ENCODE measurements around the gene CSNK1D. TPM values are rescaled to one million over a fixed set of nuclear protein-coding genes. Genes with fewer than 3 reads are reported as not detected.
"Not testable (repeated sequence)": the region's sequence is repeated elsewhere in the genome, so short reads cannot be mapped to it uniquely, and the experiment has no call there.

Gene CSNK1D
- total and polyA plus RNA-seq, 10 of the 15 experiments (the other 5 are each of a cell fraction or from before 2014, with no cell fraction given), result 5.7 to 105 (median 58.1) TPM

DNA sequence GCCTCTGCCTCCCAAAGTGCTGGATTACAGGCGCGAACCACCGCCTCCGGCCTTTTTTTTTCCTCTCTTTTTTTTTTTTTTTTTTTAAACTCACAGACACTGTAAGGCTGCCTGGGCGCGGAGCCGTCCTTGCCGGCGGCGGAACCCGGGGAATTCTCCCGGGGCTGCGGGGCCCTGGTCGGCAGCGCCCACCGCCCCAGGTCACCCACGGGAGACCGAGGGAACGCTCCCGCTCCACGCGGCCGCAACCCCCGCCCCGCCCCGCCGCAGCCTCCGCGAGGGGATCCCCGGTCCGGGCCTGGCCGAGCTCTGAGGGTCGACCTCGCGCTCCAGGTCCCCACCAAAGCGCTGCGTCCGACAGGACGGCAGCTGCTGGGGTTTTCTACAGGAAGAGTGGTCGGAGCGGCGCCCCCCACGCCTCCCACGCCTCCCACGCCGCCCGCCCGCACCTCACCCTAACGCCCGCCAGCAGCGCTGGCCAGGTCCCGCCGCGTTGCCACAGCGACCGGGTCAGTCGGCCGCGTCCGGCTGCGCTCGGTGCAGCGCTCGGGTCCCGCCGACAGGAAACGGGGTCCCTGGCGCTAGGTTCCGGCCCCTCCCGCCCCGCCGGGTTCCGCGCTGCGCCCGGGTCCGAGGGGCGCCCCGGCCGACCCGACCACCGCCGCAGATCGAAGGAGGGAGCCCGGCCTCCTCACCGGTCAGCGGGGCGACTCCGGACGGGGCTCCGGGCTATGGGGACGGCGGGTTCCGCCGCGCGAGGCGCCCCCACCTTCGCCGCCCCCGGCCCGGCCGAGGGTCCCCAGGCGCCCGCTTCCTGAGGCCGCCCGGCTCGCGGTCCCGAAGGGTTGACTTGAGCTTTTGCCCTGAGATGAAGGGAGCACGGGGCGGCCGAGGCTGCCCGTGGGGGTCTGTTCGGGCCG, 60.9 kb downstream of the CSNK1D start, which contains the start of gene CCDC57 (continued):
- TF ChIP-seq ZNF622 (IDR thresholded peaks at IDR 0.05) (no peak), CHD1 (IDR thresholded peaks at IDR 0.05; ENCODE audit: low read depth, low read length) (no peak), ASH2L (IDR thresholded peaks at IDR 0.05; ENCODE audit: borderline replicate concordance, low read depth) (peak; percentile 54; the same call in 1 of the 2 replicates), BMI1 (IDR thresholded peaks at IDR 0.05; ENCODE audit: borderline replicate concordance) (peak; percentile 75), SIN3A (IDR thresholded peaks at IDR 0.05; ENCODE audit: low read depth, low read length) (0 out of 2 replicates have a peak, but pooled peaks have one; percentile 52), HDAC6 (IDR thresholded peaks at IDR 0.05; ENCODE audit: unreplicated experiment) (no peak), SPI1 (IDR thresholded peaks at IDR 0.05; ENCODE audit: borderline replicate concordance, insufficient read depth, low read depth, low read length) (no peak), PML (IDR thresholded peaks at IDR 0.05; ENCODE audit: low read length) (no peak; the same call in 1 of the 2 replicates), ZNF384 (IDR thresholded peaks at IDR 0.05; ENCODE audit: borderline replicate concordance, low read depth, low read length) (peak; percentile 68)
- TF ChIP-seq, protein P1, sequence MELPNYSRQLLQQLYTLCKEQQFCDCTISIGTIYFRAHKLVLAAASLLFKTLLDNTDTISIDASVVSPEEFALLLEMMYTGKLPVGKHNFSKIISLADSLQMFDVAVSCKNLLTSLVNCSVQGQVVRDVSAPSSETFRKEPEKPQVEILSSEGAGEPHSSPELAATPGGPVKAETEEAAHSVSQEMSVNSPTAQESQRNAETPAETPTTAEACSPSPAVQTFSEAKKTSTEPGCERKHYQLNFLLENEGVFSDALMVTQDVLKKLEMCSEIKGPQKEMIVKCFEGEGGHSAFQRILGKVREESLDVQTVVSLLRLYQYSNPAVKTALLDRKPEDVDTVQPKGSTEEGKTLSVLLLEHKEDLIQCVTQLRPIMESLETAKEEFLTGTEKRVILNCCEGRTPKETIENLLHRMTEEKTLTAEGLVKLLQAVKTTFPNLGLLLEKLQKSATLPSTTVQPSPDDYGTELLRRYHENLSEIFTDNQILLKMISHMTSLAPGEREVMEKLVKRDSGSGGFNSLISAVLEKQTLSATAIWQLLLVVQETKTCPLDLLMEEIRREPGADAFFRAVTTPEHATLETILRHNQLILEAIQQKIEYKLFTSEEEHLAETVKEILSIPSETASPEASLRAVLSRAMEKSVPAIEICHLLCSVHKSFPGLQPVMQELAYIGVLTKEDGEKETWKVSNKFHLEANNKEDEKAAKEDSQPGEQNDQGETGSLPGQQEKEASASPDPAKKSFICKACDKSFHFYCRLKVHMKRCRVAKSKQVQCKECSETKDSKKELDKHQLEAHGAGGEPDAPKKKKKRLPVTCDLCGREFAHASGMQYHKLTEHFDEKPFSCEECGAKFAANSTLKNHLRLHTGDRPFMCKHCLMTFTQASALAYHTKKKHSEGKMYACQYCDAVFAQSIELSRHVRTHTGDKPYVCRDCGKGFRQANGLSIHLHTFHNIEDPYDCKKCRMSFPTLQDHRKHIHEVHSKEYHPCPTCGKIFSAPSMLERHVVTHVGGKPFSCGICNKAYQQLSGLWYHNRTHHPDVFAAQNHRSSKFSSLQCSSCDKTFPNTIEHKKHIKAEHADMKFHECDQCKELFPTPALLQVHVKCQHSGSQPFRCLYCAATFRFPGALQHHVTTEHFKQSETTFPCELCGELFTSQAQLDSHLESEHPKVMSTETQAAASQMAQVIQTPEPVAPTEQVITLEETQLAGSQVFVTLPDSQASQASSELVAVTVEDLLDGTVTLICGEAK (IDR thresholded peaks at IDR 0.05; ENCODE audit: borderline replicate concordance), result peak; percentile 48; the same call in 1 of the 2 replicates
- TF ChIP-seq, protein P2, sequence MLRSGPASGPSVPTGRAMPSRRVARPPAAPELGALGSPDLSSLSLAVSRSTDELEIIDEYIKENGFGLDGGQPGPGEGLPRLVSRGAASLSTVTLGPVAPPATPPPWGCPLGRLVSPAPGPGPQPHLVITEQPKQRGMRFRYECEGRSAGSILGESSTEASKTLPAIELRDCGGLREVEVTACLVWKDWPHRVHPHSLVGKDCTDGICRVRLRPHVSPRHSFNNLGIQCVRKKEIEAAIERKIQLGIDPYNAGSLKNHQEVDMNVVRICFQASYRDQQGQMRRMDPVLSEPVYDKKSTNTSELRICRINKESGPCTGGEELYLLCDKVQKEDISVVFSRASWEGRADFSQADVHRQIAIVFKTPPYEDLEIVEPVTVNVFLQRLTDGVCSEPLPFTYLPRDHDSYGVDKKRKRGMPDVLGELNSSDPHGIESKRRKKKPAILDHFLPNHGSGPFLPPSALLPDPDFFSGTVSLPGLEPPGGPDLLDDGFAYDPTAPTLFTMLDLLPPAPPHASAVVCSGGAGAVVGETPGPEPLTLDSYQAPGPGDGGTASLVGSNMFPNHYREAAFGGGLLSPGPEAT (IDR thresholded peaks at IDR 0.05; ENCODE audit: low read depth), result peak; percentile 47; the same call in 1 of the 2 replicates

DNA sequence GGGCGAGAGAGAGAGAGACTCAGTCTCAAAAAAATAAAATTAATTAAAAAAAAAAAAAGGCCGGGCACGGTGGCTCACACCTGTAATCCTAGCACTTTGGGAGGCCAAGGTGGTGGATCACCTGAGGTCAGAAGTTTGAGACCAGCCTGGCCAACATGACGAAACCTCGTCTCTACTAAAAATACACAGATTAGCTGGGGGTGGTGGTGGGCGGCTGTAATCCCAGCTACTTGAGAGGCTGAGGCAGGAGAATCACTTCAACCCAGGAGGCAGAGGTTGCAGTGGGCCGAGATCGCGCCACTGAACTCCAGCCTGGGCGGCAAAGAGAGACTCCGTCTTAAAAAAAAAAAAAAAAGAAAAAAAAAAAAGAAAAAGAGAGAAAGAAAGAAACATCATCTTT, 62.8 kb downstream of the CSNK1D start:
- DNase-seq (ENCODE audit: low read depth, low spot score); H3K36me3 ChIP-seq (ENCODE audit: control insufficient read depth in 2 of 2, insufficient read depth in 2 of 2, low read length in 1 of 2); H3K27me3 ChIP-seq (replicated peaks in 1 of 2; ENCODE audit: control insufficient read depth in 2 of 2, insufficient read depth in 2 of 2, low read length in 1 of 2); H2AFZ ChIP-seq (ENCODE audit: control insufficient read depth, low read depth, low read length); H4K20me1 ChIP-seq (ENCODE audit: control insufficient read depth, insufficient read depth); CTCF ChIA-PET; FAIRE-seq; H3K4me2 ChIP-seq (ENCODE audit: control insufficient read depth, insufficient read depth); H3K9me3 ChIP-seq (replicated peaks; ENCODE audit: control insufficient read depth, insufficient read depth, low read length); H3K9ac ChIP-seq (ENCODE audit: control insufficient read depth, insufficient read depth, low read length); in situ Hi-C loops (cut with MboI); intact Hi-C loops (cut with micrococcal nuclease; ENCODE audit: unreplicated experiment); RAD21 ChIA-PET (ENCODE audit: unreplicated experiment); H3K4me3 ChIP-seq; H3K27ac ChIP-seq (ENCODE audit: control insufficient read depth, insufficient read depth); BruUV-seq (replicated peaks); H3K79me2 ChIP-seq (ENCODE audit: control insufficient read depth, insufficient read depth, low read length); ATAC-seq: not testable (repeated sequence)
- ChIA-PET SMC1A (ENCODE audit: uncharacterized antibody, unreplicated experiment) (interaction anchor here (1.2 kb wide), 1 partner anchor 13 kb away, joined by 3 read pairs; no protein-coding TSS in a partner anchor), POLR2A (interaction anchor here (0.6 to 3.0 kb wide), 4 partner anchors 12 to 377 kb away, joined by 4 to 10 read pairs (median 6); partner anchors contain the start of gene MCRIP1)
- H3K4me1 ChIP-seq (ENCODE audit: control insufficient read depth, insufficient read depth, low read length), result peaks cover 16% of the 10 kb centered on the region
- 92% methylated on average over 11 of the region's 11 CpGs for whole genome bisulfite sequencing (ENCODE audit: insufficient coverage, insufficient replicate concordance, low lambda C conversion rate, missing lambda C conversion rate)

Measured in GM12878 (cell line).